ENCODE measurements around the gene FREM2.

DNA sequence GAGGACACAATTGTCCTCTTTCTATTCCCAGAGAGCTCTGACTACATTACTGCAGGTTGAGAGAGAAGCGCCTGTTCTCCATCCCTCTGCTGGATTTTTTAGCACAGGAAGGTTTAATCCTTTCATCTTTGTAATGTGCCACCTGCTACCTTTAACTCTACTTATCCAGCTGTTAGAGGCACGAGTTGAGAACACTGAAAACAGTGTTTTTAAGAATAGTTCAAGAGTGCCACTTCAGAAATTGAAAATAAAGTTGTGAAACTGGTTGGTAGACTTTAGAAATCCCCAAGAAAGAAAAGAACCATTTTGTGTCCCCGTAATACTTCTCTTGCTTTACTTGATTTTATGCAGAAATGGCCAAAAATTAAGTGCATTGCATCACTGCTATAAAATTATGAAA lies 20.6 kb downstream of the FREM2 start:
- TF ChIP-seq POLR2A (IDR thresholded peaks at IDR 0.05) = no peak
- TF ChIP-seq, protein P1, sequence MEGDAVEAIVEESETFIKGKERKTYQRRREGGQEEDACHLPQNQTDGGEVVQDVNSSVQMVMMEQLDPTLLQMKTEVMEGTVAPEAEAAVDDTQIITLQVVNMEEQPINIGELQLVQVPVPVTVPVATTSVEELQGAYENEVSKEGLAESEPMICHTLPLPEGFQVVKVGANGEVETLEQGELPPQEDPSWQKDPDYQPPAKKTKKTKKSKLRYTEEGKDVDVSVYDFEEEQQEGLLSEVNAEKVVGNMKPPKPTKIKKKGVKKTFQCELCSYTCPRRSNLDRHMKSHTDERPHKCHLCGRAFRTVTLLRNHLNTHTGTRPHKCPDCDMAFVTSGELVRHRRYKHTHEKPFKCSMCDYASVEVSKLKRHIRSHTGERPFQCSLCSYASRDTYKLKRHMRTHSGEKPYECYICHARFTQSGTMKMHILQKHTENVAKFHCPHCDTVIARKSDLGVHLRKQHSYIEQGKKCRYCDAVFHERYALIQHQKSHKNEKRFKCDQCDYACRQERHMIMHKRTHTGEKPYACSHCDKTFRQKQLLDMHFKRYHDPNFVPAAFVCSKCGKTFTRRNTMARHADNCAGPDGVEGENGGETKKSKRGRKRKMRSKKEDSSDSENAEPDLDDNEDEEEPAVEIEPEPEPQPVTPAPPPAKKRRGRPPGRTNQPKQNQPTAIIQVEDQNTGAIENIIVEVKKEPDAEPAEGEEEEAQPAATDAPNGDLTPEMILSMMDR (IDR thresholded peaks at IDR 0.05) = no peak
